Left lobe of liver (tissue), 2 donors: ENCODE measurements around the gene TMEM94. TPM values are rescaled to one million over a fixed set of nuclear protein-coding genes. Genes with fewer than 3 reads are reported as not detected.
A peak's percentile ranks its signal among the peaks of the same experiment; 100 is the strongest.
"Not testable (repeated sequence)": the region's sequence is repeated elsewhere in the genome, so short reads cannot be mapped to it uniquely, and the experiment has no call there.

Experiments
- ATAC-seq: fragments of 200-7000 bp; cut with Tn5 transposase; one replicate; pipeline ENCODE4 v1.9.1; 2020; ENCODE audit warnings: mild to moderate bottlenecking, moderate library complexity
- DNase-seq: peaks from one replicate; pipeline ENCODE4 v3.0.0-alpha.2; 2020; ENCODE audit warnings: low spot score
- total RNA-seq: library from RNA; stranded (reverse); gene quantifications from one replicate; pipeline ENCODE4 v1.2.1, GENCODE V29; 2021
- donor health status: DM: no; HTN: no; CAD: no; lungs with moderate emphysema.
- donor health status: DM: no; HTN: yes; CAD: no.

TMEM94 gene
- total RNA-seq, 1 donor from 2014 or later = 43.5 TPM

GRCh38 chr17:75442168-75443103 lies 14.0 kb upstream of the TMEM94 start:
- ATAC-seq = no peak

GRCh38 chr17:75445296-75445695 lies 11.1 kb upstream of the TMEM94 start:
- no peak for DNase-seq

More at GRCh38 chr17:75442168-75443103, 14.0 kb upstream of the TMEM94 start:
- no peak for DNase-seq

GRCh38 chr17:75445896-75446295 lies 10.5 kb upstream of the TMEM94 start:
- not testable (repeated sequence) for ATAC-seq, DNase-seq

More at GRCh38 chr17:75445296-75445695, 11.1 kb upstream of the TMEM94 start:
- no peak for ATAC-seq

GRCh38 chr17:75447951-75448856 lies 8.2 kb upstream of the TMEM94 start:
- ATAC-seq (no peak), DNase-seq (no peak)

GRCh38 chr17:75450270-75450669 lies 6.2 kb upstream of the TMEM94 start:
- ATAC-seq (no peak), DNase-seq (no peak)

- ATAC-seq = no peak
- no peak for DNase-seq
Observed at GRCh38 chr17:75454193-75454592, 2.2 kb upstream of the TMEM94 start.

GRCh38 chr17:75454672-75455071 lies 1.8 kb upstream of the TMEM94 start:
- DNase-seq, ATAC-seq: not testable (repeated sequence)

GRCh38 chr17:75456039-75456416 lies 407 bp upstream of the TMEM94 start:
- ATAC-seq (peak; percentile 43), DNase-seq (no peak)

- ATAC-seq (peak; percentile 21), DNase-seq (no peak)
Observed at GRCh38 chr17:75457047-75457654, 716 bp downstream of the TMEM94 start.

- ATAC-seq (no peak), DNase-seq (no peak)
Observed at GRCh38 chr17:75459246-75459589, 2.8 kb downstream of the TMEM94 start.

- DNase-seq = no peak
- ATAC-seq = peak; percentile 32
Observed at GRCh38 chr17:75459590-75460267, 3.3 kb downstream of the TMEM94 start.

GRCh38 chr17:75460295-75460694 lies 3.9 kb downstream of the TMEM94 start:
- ATAC-seq (no peak), DNase-seq (no peak)

- no peak for ATAC-seq
- DNase-seq = no peak
Observed at GRCh38 chr17:75463603-75464002, 7.2 kb downstream of the TMEM94 start.

- ATAC-seq = no peak
Observed at GRCh38 chr17:75465039-75465438, 8.6 kb downstream of the TMEM94 start.

GRCh38 chr17:75468291-75468754 lies 11.9 kb downstream of the TMEM94 start:
- DNase-seq = no peak
- ATAC-seq = peak; percentile 23

More at GRCh38 chr17:75465039-75465438, 8.6 kb downstream of the TMEM94 start:
- no peak for DNase-seq

GRCh38 chr17:75468779-75469373 lies 12.4 kb downstream of the TMEM94 start:
- DNase-seq = no peak
- ATAC-seq = peak; percentile 33

GRCh38 chr17:75471207-75471606 lies 14.8 kb downstream of the TMEM94 start:
- no peak for ATAC-seq
- no peak for DNase-seq

- ATAC-seq = peak; percentile 78
- no peak for DNase-seq
Observed at GRCh38 chr17:75472119-75472518, 15.7 kb downstream of the TMEM94 start.

- DNase-seq (no peak), ATAC-seq (no peak)
Observed at GRCh38 chr17:75473246-75473645, 16.8 kb downstream of the TMEM94 start.

GRCh38 chr17:75474736-75475135 lies 18.3 kb downstream of the TMEM94 start:
- DNase-seq (no peak), ATAC-seq (no peak)
